CD4-positive, alpha-beta T cell treated with Interleukin-6 at 100 ng/mL for 8 hours (primary cell): ENCODE data around the gene TTC9.
A peak's percentile ranks its signal among the peaks of the same experiment; 100 is the strongest.

Source experiments
- DNase-seq: peaks from one replicate; pipeline ENCODE4 v3.0.0-alpha.2; 2020; ENCODE audit warnings: mixed read lengths, low spot score

TTC9 gene

DNA sequence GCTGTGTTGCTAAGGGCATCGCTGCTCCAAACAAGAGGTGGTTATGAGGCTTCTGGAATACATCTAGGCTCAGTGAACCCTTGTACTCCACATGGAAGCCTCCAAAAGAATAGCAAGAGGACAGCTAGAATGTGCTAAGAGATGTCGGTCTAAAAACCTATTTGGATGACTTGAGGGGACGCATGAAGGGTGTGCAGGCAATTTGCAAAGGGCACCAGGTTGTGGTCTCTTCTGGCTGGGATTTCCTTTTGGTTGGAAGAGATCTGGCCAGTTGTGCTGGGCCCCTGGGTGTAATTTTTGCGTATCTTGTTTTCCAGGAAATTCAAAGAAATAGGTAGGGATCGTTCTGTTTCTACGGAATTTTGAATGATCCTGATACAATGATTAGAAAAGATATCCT lies 4.2 kb downstream of the TTC9 start:
- DNase-seq = no peak

GRCh38 chr14:70646705-70647104 lies 5.0 kb downstream of the TTC9 start:
- DNase-seq = peak; percentile 12

DNA sequence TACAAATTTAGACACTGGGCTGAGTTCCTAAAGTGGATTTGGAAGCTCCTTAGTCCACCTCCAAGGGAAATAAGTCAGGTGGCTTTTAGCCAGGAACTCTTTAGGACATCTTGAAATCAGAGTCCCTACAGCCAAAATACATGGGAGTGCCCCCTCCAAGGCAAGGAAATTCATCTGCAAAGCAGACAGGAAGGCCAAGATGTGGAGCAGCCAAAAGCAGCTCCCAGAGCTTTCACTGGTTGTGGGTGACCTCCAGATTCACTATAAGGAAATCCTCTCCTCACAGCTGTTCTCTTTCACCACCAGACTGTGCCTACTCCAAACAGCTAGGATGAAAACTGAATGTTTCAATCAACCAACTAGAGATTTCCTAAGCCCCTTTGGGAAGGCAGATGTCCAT lies 6.6 kb downstream of the TTC9 start:
- DNase-seq = no peak

DNA sequence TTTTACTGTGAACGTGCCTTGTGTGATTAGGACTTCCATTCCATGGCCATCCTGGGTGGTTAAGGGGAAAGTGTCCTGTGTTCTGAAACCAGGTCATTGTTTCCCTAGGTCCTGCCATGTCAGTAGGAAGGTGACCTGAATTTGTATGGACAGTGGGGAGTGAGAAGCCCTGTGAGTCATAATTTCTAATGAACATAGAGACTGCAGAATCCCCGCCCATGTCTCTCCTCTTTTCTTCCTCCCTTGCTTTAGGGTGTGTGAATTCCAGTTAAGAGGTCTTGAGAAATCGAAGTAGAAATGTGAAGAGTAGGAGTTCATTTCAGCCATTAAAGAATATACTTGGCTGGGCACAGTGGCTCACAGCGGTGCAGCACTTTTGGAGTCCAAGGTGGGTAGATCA lies 8.1 kb downstream of the TTC9 start:
- DNase-seq = no peak

DNA sequence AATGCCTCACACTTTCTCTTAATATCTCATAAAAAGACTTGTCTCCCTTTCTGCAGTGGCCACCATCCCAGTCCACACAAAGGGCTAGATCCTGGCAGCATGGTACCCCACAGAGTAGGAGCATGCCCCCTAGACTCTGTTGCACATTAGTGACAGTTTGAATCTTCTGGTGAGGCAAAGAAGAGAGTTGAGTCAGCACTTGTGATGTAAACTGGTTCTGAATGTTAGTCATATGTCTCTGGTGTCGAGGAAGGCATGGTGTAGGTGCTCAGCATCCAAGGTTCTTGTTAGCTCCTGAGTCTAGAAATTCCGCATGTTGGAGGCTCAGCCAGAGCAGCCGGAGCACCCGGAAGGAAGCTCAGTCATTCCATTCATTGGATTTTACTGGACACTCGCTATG lies 9.8 kb downstream of the TTC9 start:
- DNase-seq = no peak

DNA sequence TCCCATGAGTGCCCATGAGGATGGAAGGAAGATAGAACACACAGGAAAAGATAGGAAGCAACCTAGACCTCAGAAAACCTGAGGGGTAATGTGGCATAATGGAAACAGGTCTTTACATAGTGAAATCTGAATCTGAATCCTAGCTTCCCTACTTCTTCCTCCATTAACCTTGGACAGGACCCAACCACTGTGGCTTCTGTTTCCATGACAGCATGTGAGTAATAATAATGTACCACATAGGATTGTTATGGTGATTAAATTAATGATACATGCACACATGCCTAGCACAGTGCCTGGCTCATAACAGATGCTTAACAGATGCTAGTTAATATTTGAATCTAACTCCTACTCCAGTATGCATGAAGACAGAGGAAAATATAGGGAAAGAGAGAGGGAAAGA lies 11.2 kb downstream of the TTC9 start:
- DNase-seq = no peak

GRCh38 chr14:70653662-70654061 lies 11.9 kb downstream of the TTC9 start:
- no peak for DNase-seq

DNA sequence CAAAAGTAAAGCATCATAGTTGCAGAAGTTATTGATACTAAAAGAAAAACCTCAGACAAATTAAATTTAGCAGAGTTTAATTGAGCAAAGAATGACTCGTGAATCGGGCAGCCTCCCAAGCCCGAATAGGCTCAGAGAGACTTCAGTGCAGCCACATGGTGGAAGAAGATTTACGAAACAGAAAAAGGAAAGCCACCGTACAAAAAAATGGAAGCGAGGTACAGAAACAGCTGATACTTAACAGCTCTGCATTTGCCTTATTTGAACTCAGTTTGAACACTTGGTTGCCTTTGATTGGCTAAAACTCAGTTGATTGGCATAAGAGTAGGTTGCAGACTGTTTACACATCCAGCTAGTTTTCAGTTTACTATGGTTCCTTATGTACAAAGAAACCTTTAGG lies 12.9 kb downstream of the TTC9 start:
- DNase-seq = peak; percentile 25

DNA sequence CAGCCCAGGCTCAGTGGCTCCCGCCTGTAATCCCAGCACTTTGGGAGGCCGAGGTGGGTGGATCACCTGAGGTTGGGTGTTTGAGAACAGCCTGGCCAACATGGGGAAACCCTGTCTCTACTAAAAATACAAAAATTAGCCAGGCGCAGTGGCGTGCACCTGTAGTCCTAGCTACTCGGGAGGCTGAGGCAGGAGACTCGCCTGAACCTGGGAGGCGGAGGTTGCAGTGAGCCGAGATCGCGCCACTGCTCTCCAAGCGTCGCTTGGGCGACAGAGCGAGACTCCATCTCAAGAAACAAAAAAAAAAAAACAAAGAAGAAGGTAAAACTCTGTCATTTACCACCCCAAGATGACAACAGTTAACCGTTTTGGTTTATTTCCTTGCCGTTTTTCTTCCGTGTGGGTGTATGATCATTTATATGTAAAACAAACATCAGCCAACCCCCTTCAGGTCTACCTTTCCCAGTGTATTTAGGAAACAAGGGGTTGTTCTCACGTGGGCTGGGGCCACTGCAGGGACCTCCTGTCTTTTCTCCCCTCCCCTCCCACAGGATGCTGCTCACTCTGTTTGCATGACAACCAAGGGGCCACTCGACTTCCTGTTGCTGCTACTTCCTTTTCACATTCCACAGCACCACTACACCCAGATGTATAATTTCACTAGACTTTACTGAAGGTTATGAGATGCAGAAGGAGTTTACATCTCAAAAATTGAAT lies 13.6 kb downstream of the TTC9 start:
- peak; percentile 90 for DNase-seq

DNA sequence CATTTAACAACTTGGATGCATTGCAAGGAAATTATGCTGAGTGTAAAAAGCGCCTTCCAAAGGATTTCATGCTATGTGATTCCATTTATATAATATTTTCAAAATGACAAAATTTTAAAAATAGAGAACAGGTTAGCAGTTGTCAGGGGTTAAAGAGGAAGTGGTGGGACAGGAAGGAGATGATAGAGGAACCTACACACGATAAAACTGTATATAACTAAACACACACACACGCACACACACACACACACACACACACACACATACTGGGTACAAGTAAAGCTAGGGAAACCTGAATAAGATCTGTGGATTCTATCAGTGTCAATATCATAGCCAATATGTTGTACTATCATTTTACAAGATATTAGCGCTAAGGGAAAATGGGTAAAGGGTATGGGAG lies 17.2 kb downstream of the TTC9 start:
- DNase-seq = peak; percentile 44

GRCh38 chr14:70660967-70661893 lies 19.5 kb downstream of the TTC9 start:
- DNase-seq = peak; percentile 71

GRCh38 chr14:70662080-70662479 lies 20.4 kb downstream of the TTC9 start:
- no peak for DNase-seq

GRCh38 chr14:70662816-70663215 lies 21.1 kb downstream of the TTC9 start:
- DNase-seq = no peak

GRCh38 chr14:70663707-70664179 lies 22.0 kb downstream of the TTC9 start:
- no peak for DNase-seq

DNA sequence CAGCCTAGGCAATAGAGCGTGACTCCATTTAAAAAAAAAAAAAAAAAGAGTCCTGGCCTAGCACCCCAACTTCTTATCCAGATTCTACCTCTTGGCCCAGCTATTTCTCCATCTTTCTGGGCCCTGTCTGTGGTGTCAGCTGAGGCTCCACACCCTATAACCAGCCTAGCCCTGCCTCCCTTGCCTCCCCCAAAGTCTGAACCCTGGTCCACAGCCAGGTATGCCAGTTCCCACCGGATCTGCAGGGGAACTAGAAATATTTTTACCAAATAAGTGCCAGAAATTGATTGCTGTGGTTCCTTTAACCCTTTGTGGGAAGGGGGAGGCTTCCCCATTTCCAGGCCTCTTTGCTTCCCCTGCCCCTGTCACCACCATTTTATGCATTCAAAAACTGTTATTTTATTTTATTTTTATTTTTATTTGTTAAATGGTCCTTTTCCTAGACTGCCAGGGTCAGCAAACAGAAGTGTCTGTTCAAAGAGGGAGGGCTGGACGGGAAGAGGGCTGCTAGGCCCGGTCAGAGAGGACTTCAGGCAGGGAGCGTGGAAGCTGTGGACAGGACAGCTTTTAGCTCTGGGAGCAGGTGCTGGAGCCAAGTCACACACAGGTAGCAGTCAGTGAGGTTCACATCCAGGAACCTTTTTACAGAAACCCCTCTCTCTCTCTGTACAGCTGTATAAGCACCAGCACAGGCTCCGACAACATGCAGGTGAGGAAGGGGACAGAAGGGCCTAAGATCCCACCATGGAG lies 23.2 kb downstream of the TTC9 start:
- DNase-seq = no peak

DNA sequence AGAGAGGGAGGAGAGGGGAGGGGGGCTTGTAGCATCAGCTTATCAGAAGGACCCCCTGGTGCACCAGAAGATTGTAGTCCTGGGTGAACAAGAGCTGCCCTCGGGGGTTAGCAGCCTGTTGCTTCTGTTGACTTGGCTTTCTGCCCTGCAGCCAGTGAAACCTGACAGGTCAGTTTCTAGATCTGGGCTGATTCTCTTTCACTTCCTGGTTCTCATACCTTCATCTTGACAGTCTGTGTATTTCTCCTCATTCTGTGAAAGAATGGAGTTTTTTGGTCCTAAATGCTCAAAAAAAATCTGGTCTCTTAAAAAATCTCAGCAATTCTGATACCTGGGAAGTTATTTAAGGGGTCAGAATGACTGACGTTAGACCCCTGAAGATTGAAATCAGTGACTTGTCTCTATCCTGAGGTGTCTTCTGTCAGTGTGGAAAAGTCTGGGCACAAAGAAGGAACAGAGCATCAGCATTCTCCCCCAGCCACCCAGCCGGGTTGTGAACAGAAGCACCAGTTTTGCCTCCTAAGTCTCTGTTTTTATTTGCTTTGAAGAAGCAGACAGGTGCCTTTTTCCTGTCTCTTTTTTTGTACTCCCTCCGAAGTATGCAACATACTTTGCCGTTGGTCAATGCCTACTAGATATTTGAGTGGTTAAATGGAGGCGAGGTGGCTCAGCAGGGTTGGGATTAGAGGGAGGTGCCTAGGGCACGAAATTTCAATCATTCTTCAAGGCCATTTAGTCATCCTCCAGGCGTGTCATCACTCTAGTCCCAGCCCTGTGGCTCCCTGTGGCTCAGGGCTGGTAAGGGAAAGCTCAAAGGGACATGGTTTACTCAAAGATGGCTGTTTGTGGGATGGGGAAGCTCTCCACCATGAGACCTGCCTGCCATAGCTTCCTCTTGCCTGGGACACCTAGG lies 24.0 kb downstream of the TTC9 start:
- no peak for DNase-seq

DNA sequence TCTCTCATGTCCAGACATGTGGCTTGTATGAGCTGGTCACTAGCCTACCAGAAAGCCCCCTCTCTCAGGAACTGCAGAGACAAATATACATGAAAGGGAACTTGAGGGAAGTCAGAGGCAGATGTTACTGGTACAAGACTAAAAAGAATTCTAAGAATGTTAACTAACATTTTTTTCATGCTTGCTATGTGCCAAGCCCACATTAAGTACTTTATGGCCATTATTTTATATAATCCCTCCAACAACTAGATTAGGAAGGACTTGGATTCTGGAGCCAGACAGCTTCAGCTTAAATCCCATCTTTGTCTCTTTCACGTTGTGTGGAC lies 24.6 kb downstream of the TTC9 start:
- DNase-seq = no peak

GRCh38 chr14:70670992-70671651 lies 29.4 kb downstream of the TTC9 start:
- no peak for DNase-seq

- DNase-seq = no peak
These were observed 30.2 kb downstream of the TTC9 start for GRCh38 chr14:70671652-70672644.

DNA sequence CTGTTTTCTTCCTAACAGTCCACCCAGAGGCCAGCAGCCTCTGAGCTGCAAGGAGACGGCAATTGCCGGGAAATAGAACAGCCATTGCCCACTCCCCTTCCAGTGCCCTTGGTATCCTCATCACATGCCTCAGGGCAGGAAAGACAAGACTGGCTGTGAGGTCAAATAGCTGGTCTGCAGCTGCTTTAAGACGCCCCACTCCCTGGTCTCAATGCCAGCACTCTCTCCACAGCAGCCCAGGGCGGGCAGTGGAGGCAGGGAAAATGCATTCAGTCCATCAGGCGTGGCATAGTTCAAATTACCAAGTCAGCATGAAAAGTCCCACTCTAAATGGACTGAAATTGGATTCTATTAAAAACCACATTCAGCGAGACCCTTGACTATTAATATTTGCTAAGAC lies 35.6 kb downstream of the TTC9 start:
- no peak for DNase-seq
